Activated CD4-positive, alpha-beta memory T cell treated with anti-CD3 and anti-CD28 coated beads for 36 hours (primary cell): ENCODE measurements around the gene PACRG. TPM values are rescaled to one million over a fixed set of nuclear protein-coding genes. Genes with fewer than 3 reads are reported as not detected.

ENCODE experiments used
- CTCF ChIA-PET: fragments of 350-600 bp; sonication (Branson Sonifier 250); formaldehyde crosslinking; loops from one replicate; lab custom pipeline; 2021; ENCODE audit warnings: antibody characterized with exemption, inconsistent platforms; lab: Charles Lee
- POLR2A ChIA-PET: fragments of 350-600 bp; sonication (Branson Sonifier 250); formaldehyde crosslinking; loops from one replicate; lab custom pipeline; 2021; ENCODE audit warnings: antibody characterized with exemption; lab: Charles Lee
- DNase-seq: peaks from one replicate; pipeline ENCODE4 v3.0.0-alpha.2; 2020
- H3K27ac Mint-ChIP-seq: one replicate; pipeline ENCODE4 v1.8.0; 2021; ENCODE audit warnings: mixed read lengths
- H3K27me3 Mint-ChIP-seq: one replicate; pipeline ENCODE4 v1.8.0; 2021; ENCODE audit warnings: mixed read lengths
- H3K36me3 Mint-ChIP-seq: one replicate; pipeline ENCODE4 v1.8.0; 2021; ENCODE audit warnings: mixed read lengths
- H3K4me1 Mint-ChIP-seq: one replicate; pipeline ENCODE4 v1.8.0; 2021; ENCODE audit warnings: low read depth, mixed read lengths
- H3K4me3 Mint-ChIP-seq: one replicate; pipeline ENCODE4 v1.8.0; 2021; ENCODE audit warnings: mild to moderate bottlenecking, mixed read lengths
- H3K9me3 Mint-ChIP-seq: one replicate; pipeline ENCODE4 v1.8.0; 2021; ENCODE audit warnings: mixed read lengths
- intact Hi-C: fragments of 100-400 bp; cut with micrococcal nuclease; formaldehyde crosslinking; loops from one replicate; pipeline ENCODE4 v1.15.1; 2023
- total RNA-seq, 2 experiments: library from RNA; stranded (reverse); gene quantifications; one replicate each; pipeline ENCODE4 v1.2.3, GENCODE V29; 2021

The PACRG gene
- total RNA-seq, 2 experiments from 2014 or later = not detected

- POLR2A ChIA-PET = no interaction called here
- Mint-ChIP-seq H3K4me1 (no peaks in the 10 kb centered on the region), H3K9me3 (no peaks in the 10 kb centered on the region), H3K27ac (no peak overlapping the region), H3K27me3 (no peaks in the 10 kb centered on the region), H3K36me3 (no peaks in the 10 kb centered on the region), H3K4me3 (no peak overlapping the region)
- CTCF ChIA-PET = no interaction called here
- intact Hi-C loops = no loop called here
- DNase-seq = no peak
Observed at GRCh38 chr6:163352966-163353365, 625.2 kb downstream of the PACRG start.

- Mint-ChIP-seq H3K4me3 (no peak overlapping the region), H3K36me3 (no peaks in the 10 kb centered on the region), H3K4me1 (no peaks in the 10 kb centered on the region), H3K9me3 (no peaks in the 10 kb centered on the region), H3K27me3 (peaks cover 4% of the 10 kb centered on the region), H3K27ac (no peak overlapping the region)
- intact Hi-C loops = no loop called here
- ChIA-PET POLR2A (no interaction called here), CTCF (no interaction called here)
- no peak for DNase-seq
Observed at GRCh38 chr6:163354085-163354484, 626.3 kb downstream of the PACRG start.

DNA sequence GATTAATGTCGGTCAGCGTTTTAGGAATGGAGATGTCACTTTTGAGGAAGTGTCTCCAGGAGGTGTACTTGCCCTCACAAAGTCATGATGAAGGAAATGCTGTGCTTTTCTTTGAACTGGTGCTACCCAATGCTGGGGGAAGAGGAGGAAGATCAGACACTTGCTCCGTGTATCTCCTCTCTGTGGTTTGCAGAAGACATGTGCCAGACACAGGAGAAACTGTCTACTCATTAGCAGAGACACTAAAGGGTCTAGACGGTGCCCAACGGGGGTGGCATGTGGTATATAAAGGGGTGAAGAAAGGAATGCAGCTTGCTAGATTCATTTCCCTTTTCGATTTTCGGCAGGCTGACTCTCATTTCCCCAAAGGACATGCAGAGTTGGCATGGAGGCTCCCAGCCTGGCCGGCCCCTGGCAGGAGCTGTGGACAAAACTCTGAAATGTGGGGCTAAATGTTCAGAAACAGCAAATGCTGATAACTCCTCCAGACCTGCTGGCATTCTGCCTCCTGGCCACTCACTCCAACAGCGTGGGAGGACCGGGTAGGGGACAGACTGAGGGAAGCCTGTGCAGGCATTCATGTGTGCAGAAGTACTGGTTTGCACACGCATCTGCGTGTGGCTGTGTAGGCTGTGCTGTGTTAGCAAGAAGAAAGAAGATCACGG is 627.1 kb downstream of the PACRG start:
- DNase-seq = no peak
- no peaks in the 10 kb centered on the region for H3K36me3 Mint-ChIP-seq
- H3K27ac Mint-ChIP-seq = no peak overlapping the region
- intact Hi-C loops = no loop called here
- CTCF ChIA-PET = no interaction called here
- peaks cover 4% of the 10 kb centered on the region for H3K27me3 Mint-ChIP-seq
- no peaks in the 10 kb centered on the region for H3K9me3 Mint-ChIP-seq
- POLR2A ChIA-PET = no interaction called here
- no peaks in the 10 kb centered on the region for H3K4me1 Mint-ChIP-seq
- no peak overlapping the region for H3K4me3 Mint-ChIP-seq

DNA sequence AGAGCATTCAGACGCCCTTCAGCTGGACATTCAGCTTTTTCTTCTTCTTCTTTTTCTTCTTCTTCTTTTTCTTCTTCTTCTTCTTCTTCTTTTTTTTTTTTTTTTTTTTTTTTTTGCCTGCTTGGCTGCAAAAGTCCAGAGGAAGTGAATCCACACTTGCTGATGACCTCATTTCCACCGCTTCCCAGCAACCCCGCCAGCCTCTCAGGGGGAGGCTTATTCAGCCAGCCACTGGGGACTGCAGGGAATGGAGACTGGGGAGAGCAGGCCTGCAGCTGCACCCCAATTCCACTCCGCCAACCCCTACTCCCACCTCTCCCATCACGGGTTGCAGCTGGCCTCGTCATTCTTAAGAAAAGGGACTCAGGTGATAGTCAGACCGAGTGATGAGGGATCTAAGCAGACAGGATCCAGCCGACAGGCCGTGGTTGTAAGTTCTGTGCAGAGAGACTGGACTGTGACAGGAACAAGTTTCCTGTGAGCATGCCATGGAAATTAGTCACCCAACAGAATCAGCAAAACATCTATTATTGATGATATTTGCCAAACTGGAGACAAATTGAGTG is 627.7 kb downstream of the PACRG start:
- Mint-ChIP-seq H3K4me1 (no peaks in the 10 kb centered on the region), H3K36me3 (no peaks in the 10 kb centered on the region), H3K9me3 (no peaks in the 10 kb centered on the region), H3K4me3 (no peak overlapping the region), H3K27ac (no peak overlapping the region), H3K27me3 (peaks cover 4% of the 10 kb centered on the region)
- ChIA-PET POLR2A (no interaction called here), CTCF (no interaction called here)
- intact Hi-C loops = no loop called here
- DNase-seq = no peak

DNA sequence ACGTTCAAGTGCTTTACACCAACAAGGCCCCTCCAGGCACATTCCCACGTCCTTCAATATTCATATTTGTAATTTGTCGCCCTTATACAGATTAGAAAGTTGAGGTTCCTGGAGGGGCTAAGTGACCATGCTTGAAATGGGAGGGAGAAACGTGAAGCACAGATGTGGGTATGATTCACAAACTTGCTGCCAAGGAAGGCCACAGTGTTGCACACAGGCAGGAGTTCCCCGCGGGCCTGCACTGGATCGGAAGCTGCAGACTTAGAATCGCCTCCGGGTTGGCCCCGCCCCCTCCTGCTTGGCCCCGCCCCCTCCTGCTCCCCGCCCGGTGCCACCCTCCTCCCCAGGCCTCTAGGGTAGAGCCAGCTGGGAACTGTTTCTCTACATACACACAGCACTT is 628.5 kb downstream of the PACRG start:
- H3K27ac Mint-ChIP-seq = no peak overlapping the region
- no peaks in the 10 kb centered on the region for H3K4me1 Mint-ChIP-seq

DNA sequence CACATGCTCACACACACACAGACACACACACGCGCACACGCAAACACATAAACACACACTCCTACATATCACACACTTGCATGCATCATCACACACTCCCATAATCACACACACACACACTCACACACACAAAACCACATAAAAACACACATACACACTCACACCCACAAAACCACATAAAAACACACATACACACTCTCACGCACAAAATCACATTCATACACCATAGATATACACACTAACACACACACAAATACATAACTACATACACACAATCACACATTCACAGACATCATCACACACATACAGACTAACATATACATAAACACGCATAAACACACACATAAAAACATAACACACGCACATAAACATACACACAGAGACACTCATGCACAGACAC is 629.0 kb downstream of the PACRG start:
- no peaks in the 10 kb centered on the region for H3K4me1 Mint-ChIP-seq
- CTCF ChIA-PET = no interaction called here
- no peak for DNase-seq
- H3K27me3 Mint-ChIP-seq = peaks cover 9% of the 10 kb centered on the region
- no peaks in the 10 kb centered on the region for H3K36me3 Mint-ChIP-seq
- intact Hi-C loops = no loop called here
- no peak overlapping the region for H3K4me3 Mint-ChIP-seq
- POLR2A ChIA-PET = no interaction called here
- no peak overlapping the region for H3K27ac Mint-ChIP-seq
- no peaks in the 10 kb centered on the region for H3K9me3 Mint-ChIP-seq

More for the DNA sequence above, 628.5 kb downstream of the PACRG start:
- ChIA-PET CTCF (no interaction called here), POLR2A (no interaction called here)
- H3K9me3 Mint-ChIP-seq = no peaks in the 10 kb centered on the region
- intact Hi-C loops = no loop called here
- no peaks in the 10 kb centered on the region for H3K36me3 Mint-ChIP-seq
- no peak for DNase-seq
- no peak overlapping the region for H3K4me3 Mint-ChIP-seq
- peaks cover 7% of the 10 kb centered on the region for H3K27me3 Mint-ChIP-seq

DNA sequence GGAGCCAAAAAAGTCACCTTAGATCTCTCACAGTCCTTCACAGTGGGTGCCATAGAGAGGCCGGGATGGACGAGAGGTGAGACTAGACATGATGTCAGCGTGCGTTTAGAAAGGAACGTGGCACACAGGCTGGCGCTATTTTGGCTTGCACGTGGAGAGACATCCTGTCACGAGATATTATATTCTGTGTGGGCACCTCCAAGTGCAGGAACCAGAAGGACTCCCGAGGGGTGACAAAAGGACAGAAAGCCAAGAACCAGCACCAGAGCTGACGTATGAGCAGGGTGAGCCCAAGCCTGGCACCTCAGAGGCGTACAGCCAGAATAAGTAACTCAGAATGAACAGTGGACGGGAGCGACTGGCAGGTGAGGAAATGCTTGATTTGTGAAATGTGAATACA is 636.9 kb downstream of the PACRG start:
- peaks cover 8% of the 10 kb centered on the region for H3K27me3 Mint-ChIP-seq
- ChIA-PET POLR2A (no interaction called here), CTCF (no interaction called here)
- DNase-seq = no peak
- no peaks in the 10 kb centered on the region for H3K36me3 Mint-ChIP-seq
- H3K4me1 Mint-ChIP-seq = no peaks in the 10 kb centered on the region
- no peaks in the 10 kb centered on the region for H3K9me3 Mint-ChIP-seq
- H3K27ac Mint-ChIP-seq = no peak overlapping the region
- no peak overlapping the region for H3K4me3 Mint-ChIP-seq
- intact Hi-C loops = no loop called here

Other genes starting within 250 kb of the PACRG start
- gene PRKN, start 208 bp upstream of the PACRG start, total RNA-seq = under 1 TPM; 0.82 to 1.00 TPM